ENCODE results near the gene SMAD5.
A peak's percentile ranks its signal among the peaks of the same experiment; 100 is the strongest.

The SMAD5 gene

DNA sequence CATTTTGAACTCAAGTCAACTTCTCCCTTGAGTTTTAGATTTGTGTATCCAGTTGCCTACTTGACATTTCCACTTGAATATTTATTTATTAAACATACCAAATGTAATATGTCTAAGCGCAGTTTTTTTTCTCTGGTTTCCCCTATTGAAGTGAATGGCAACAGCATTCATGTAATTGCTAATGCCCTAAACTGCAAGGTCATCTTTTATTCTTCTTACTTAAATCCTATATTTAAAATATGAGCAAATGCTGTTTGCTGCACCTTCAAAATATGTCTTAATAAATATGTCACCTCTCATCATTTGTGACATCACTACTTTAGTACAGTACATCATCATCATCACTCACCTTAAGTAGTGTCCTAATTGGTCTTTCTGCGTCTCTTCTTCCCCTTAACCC is 22.4 kb downstream of the SMAD5 start:
- no peaks in the 10 kb centered on the region for H3K9me3 ChIP-seq (ENCODE audit: control insufficient read depth, insufficient read depth, low read length)
- no peak overlapping the region for H3K4me3 ChIP-seq (ENCODE audit: low read length)
- peaks cover 6% of the 10 kb centered on the region; the same call in 1 of the 2 replicates for H3K36me3 ChIP-seq (ENCODE audit: control insufficient read depth, insufficient read depth, low read length)
- DNase-seq (ENCODE audit: low read depth, low spot score) = no peak
- WGBS (ENCODE audit: insufficient coverage, insufficient read length) = no CpG with 5 or more reads among the region's 2 CpGs
- no peaks in the 10 kb centered on the region for H3K4me1 ChIP-seq (ENCODE audit: control insufficient read depth, insufficient read depth, low read length)
- no peaks in the 10 kb centered on the region for H3K27me3 ChIP-seq (ENCODE audit: control insufficient read depth, insufficient read depth, low read length)
- H3K27ac ChIP-seq (ENCODE audit: low read length) = no peak overlapping the region

DNA sequence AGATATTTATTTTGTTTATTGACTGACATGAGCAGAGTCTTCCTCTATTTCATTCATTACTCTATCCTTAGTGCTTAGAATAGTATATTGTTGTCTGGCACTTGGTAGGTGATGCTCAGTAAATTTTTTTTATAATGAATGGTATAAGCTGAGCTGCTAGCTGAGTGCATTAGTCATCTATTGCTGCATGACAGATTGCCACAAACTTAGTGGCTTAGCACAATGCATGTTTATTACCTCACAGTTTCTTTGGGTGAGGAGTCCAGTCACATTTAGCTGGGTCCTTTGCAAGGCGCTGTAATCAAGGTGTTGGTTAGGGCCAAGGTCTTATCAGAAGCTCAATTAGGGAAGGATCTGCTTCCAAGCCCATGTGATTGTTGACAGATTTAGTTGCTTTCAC is 23.1 kb downstream of the SMAD5 start:
- Histone ChIP-seq H3K4me1 (ENCODE audit: control insufficient read depth, insufficient read depth, low read length) (no peaks in the 10 kb centered on the region), H3K27me3 (ENCODE audit: control insufficient read depth, insufficient read depth, low read length) (no peaks in the 10 kb centered on the region)

DNA sequence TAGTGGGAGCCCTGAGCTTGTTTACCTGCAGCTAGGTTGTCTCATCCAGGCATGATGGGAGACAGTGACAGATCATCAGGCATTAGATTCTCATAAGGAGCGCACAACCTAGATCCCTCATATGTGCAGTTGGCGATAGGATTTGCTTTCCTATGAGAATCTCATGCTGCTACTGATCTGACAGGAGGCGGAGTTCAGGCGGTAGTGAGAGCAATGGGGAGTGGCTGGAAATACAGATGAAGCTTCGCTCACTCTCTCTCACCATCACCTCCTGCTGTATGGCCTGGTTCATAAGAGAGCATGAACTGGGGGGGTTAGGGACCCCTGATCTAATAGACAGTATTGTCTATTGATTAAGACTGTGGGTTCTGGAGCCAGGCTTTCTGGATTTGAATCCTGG is 24.9 kb downstream of the SMAD5 start:
- no CpG with 5 or more reads among the region's 5 CpGs for WGBS (ENCODE audit: insufficient coverage, insufficient read length)
- no peak overlapping the region for H3K4me3 ChIP-seq (ENCODE audit: low read length)
- H3K27me3 ChIP-seq (ENCODE audit: control insufficient read depth, insufficient read depth, low read length) = no peaks in the 10 kb centered on the region
- no peak overlapping the region for H3K27ac ChIP-seq (ENCODE audit: low read length)
- H3K9me3 ChIP-seq (ENCODE audit: control insufficient read depth, insufficient read depth, low read length) = no peaks in the 10 kb centered on the region
- no peak for DNase-seq (ENCODE audit: low read depth, low spot score)
- H3K4me1 ChIP-seq (ENCODE audit: control insufficient read depth, insufficient read depth, low read length) = no peaks in the 10 kb centered on the region
- H3K36me3 ChIP-seq (ENCODE audit: control insufficient read depth, insufficient read depth, low read length) = peaks cover 6% of the 10 kb centered on the region; the same call in 1 of the 2 replicates

More for the DNA sequence above, 23.1 kb downstream of the SMAD5 start:
- Histone ChIP-seq H3K36me3 (ENCODE audit: control insufficient read depth, insufficient read depth, low read length) (peaks cover 6% of the 10 kb centered on the region; the same call in 1 of the 2 replicates), H3K4me3 (ENCODE audit: low read length) (no peak overlapping the region), H3K27ac (ENCODE audit: low read length) (no peak overlapping the region), H3K9me3 (ENCODE audit: control insufficient read depth, insufficient read depth, low read length) (no peaks in the 10 kb centered on the region)
- DNase-seq (ENCODE audit: low read depth, low spot score) = no peak
- no CpG with 5 or more reads among the region's 1 CpG for WGBS (ENCODE audit: insufficient coverage, insufficient read length)

DNA sequence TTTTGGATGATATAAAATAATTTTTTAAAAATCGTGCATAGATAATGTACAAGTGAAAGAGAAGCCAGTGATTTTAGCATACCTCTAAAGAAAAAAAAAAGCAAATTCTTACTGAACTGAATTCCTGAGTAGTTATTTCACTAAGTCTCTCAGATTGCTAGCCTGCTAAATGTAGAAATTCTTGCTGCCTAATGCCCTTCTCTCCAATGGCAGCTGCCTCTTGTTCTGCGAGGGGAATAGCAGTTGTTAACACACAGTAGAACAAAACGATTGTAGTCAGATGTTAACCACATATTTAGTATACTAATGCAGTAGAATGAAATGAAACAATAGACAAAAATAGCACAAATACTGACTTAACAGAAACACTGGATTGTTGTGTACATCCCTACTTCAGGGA is 26.8 kb downstream of the SMAD5 start:
- no peaks in the 10 kb centered on the region for H3K4me1 ChIP-seq (ENCODE audit: control insufficient read depth, insufficient read depth, low read length)
- WGBS (ENCODE audit: insufficient coverage, insufficient read length) = no CpG with 5 or more reads among the region's 3 CpGs
- no peaks in the 10 kb centered on the region for H3K9me3 ChIP-seq (ENCODE audit: control insufficient read depth, insufficient read depth, low read length)
- H3K27me3 ChIP-seq (ENCODE audit: control insufficient read depth, insufficient read depth, low read length) = no peaks in the 10 kb centered on the region
- no peak overlapping the region for H3K27ac ChIP-seq (ENCODE audit: low read length)
- H3K36me3 ChIP-seq (ENCODE audit: control insufficient read depth, insufficient read depth, low read length) = peaks cover 3% of the 10 kb centered on the region; the same call in 1 of the 2 replicates
- no peak overlapping the region for H3K4me3 ChIP-seq (ENCODE audit: low read length)
- no peak for DNase-seq (ENCODE audit: low read depth, low spot score)

DNA sequence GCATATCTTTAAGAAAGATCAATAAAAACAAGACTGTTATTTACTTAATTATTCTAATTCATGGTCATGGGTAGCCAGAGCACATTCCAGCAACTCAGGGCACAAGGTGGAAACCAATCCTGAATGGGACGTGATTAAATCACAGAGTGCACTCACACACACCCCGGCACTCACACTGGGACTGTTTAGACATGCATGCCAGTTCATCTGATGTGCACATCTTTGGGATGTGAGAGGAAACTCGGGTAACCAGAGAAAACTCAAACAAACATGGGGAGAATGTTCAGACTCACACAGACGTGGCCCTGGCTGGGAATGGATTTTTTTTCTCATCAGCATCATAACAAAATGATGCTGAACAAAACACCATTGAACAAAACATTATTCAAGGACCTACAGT is 29.4 kb downstream of the SMAD5 start:
- no peaks in the 10 kb centered on the region for H3K36me3 ChIP-seq (ENCODE audit: control insufficient read depth, insufficient read depth, low read length)
- no peaks in the 10 kb centered on the region for H3K4me1 ChIP-seq (ENCODE audit: control insufficient read depth, insufficient read depth, low read length)
- no peak overlapping the region for H3K4me3 ChIP-seq (ENCODE audit: low read length)
- WGBS (ENCODE audit: insufficient coverage, insufficient read length) = no CpG with 5 or more reads among the region's 4 CpGs
- H3K27me3 ChIP-seq (ENCODE audit: control insufficient read depth, insufficient read depth, low read length) = no peaks in the 10 kb centered on the region
- no peak overlapping the region for H3K27ac ChIP-seq (ENCODE audit: low read length)
- DNase-seq (ENCODE audit: low read depth, low spot score) = no peak
- H3K9me3 ChIP-seq (ENCODE audit: control insufficient read depth, insufficient read depth, low read length) = no peaks in the 10 kb centered on the region

DNA sequence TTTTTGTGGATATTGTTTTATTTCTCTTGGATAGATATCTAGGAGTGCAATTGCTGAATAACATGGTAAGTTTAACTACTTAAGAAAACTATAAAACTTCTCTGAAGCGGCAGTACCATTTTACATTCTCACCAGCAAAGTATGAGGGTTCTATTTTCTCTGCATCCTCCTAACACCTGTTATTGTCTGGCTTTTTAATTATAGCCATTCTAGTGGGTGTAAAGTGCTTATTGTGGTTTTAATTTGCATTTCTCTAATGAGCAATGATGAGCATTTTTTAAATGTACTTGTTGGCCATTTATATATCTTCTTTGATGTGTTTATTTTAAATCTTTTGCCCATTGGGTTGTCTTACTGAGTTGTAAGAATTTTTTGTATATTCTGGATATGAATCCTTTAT is 31.6 kb downstream of the SMAD5 start:
- Histone ChIP-seq H3K27me3 (ENCODE audit: control insufficient read depth, insufficient read depth, low read length) (no peaks in the 10 kb centered on the region), H3K4me1 (ENCODE audit: control insufficient read depth, insufficient read depth, low read length) (no peaks in the 10 kb centered on the region), H3K36me3 (ENCODE audit: control insufficient read depth, insufficient read depth, low read length) (no peaks in the 10 kb centered on the region), H3K4me3 (ENCODE audit: low read length) (no peak overlapping the region), H3K27ac (ENCODE audit: low read length) (no peak overlapping the region), H3K9me3 (ENCODE audit: control insufficient read depth, insufficient read depth, low read length) (no peaks in the 10 kb centered on the region)
- DNase-seq (ENCODE audit: low read depth, low spot score) = no peak
- no CpG with 5 or more reads among the region's 1 CpG for WGBS (ENCODE audit: insufficient coverage, insufficient read length)

DNA sequence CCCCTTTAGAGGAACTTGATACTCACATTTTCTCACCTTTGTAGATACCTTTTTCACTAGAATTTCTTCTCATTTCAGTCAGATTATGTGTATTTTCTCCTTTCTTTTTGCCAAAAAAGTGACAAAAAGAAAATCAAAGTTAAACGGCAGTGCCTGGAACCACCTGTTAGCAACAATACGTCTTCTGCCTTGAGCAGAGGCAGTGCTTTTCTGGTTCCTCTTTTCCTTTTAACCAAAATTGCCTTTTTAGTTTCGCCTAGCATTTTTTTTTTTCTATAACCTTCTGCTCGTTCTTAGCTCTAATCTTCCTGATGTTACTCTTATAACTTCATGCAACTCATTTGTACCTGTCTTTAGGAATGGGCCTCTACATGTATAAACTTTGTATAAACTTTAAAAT is 34.3 kb downstream of the SMAD5 start:
- Histone ChIP-seq H3K27me3 (ENCODE audit: control insufficient read depth, insufficient read depth, low read length) (no peaks in the 10 kb centered on the region), H3K27ac (ENCODE audit: low read length) (no peak overlapping the region), H3K4me1 (ENCODE audit: control insufficient read depth, insufficient read depth, low read length) (no peaks in the 10 kb centered on the region), H3K4me3 (ENCODE audit: low read length) (no peak overlapping the region), H3K36me3 (ENCODE audit: control insufficient read depth, insufficient read depth, low read length) (no peaks in the 10 kb centered on the region), H3K9me3 (ENCODE audit: control insufficient read depth, insufficient read depth, low read length) (no peaks in the 10 kb centered on the region)
- no CpG with 5 or more reads among the region's 4 CpGs for WGBS (ENCODE audit: insufficient coverage, insufficient read length)
- DNase-seq (ENCODE audit: low read depth, low spot score) = no peak

DNA sequence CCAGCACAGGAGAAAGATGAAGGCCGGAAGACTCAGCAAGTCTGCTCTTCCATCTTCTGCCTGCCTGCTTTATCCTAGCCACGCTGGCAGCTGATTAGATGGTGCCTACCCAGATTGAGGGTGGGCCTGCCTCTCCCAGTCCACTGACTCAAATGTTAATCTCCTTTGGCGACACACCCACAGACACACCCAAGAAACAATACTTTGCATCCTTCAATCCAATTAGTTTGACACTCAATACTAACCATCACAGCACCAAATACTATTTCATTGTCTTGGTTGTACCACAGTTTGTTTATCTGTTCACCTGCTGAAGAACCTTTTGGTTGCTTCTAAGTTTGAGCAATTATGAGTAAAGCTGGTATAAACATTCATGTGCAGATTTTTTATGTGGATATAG is 36.6 kb downstream of the SMAD5 start:
- H3K27ac ChIP-seq (ENCODE audit: low read length) = no peak overlapping the region
- no peaks in the 10 kb centered on the region for H3K9me3 ChIP-seq (ENCODE audit: control insufficient read depth, insufficient read depth, low read length)
- no peaks in the 10 kb centered on the region for H3K27me3 ChIP-seq (ENCODE audit: control insufficient read depth, insufficient read depth, low read length)
- H3K36me3 ChIP-seq (ENCODE audit: control insufficient read depth, insufficient read depth, low read length) = peaks cover under 1% of the 10 kb centered on the region; the same call in 1 of the 2 replicates
- WGBS (ENCODE audit: insufficient coverage, insufficient read length) = no CpG with 5 or more reads among the region's 3 CpGs
- H3K4me3 ChIP-seq (ENCODE audit: low read length) = no peak overlapping the region
- H3K4me1 ChIP-seq (ENCODE audit: control insufficient read depth, insufficient read depth, low read length) = no peaks in the 10 kb centered on the region
- DNase-seq (ENCODE audit: low read depth, low spot score) = no peak

DNA sequence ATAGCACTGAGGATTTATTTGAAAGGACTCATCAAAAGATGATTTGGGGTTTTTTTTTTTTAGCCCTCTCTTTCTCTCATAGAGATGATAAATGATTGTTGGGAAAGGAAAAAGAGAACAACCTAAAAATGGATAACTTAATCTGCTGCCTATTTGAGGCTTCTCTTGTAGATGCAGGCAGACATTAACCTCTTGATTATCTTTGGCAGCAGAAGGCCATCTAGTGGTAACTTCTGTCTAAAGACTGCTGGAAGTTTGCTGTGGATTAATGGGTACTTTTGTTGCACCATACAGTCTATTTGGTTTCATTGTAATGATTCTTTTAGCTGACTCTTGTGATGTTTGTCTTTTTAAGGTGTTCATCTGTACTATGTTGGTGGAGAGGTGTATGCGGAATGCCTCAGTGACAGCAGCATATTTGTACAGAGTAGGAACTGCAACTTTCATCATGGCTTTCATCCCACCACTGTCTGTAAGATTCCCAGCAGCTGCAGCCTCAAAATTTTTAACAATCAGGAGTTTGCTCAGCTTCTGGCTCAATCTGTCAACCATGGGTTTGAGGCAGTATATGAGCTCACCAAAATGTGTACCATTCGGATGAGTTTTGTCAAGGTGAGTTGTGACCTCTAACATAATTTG is 41.5 kb downstream of the SMAD5 start:
- H3K4me3 ChIP-seq (ENCODE audit: low read length) = no peak overlapping the region
- H3K27me3 ChIP-seq (ENCODE audit: control insufficient read depth, insufficient read depth, low read length) = no peaks in the 10 kb centered on the region
- no CpG with 5 or more reads among the region's 2 CpGs for WGBS (ENCODE audit: insufficient coverage, insufficient read length)
- peaks cover 3% of the 10 kb centered on the region; the same call in 1 of the 2 replicates for H3K36me3 ChIP-seq (ENCODE audit: control insufficient read depth, insufficient read depth, low read length)
- no peaks in the 10 kb centered on the region for H3K4me1 ChIP-seq (ENCODE audit: control insufficient read depth, insufficient read depth, low read length)
- H3K27ac ChIP-seq (ENCODE audit: low read length) = no peak overlapping the region
- no peaks in the 10 kb centered on the region for H3K9me3 ChIP-seq (ENCODE audit: control insufficient read depth, insufficient read depth, low read length)
- peak; percentile 9 for DNase-seq (ENCODE audit: low read depth, low spot score)

DNA sequence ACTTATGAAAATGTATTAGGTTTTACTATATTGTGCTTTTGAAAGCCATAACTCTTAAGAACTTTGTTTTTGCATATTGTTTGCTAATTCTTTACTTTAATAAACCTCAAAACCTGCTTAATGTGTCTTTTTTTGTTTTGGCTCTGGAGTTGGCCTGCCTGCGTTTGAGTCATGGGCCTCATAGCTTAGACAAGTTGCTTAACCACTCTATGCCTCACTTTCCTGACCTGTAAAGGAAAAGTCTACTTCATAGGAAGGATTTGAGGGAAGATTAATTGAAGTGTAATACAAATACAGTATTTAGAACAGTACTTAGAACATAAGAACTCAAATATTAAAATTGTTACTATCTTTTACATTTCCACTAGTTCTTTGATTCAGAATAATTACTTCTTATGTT is 50.0 kb downstream of the SMAD5 start:
- H3K9me3 ChIP-seq (ENCODE audit: control insufficient read depth, insufficient read depth, low read length) = no peaks in the 10 kb centered on the region
- no peak for DNase-seq (ENCODE audit: low read depth, low spot score)
- no peaks in the 10 kb centered on the region for H3K27me3 ChIP-seq (ENCODE audit: control insufficient read depth, insufficient read depth, low read length)
- WGBS (ENCODE audit: insufficient coverage, insufficient read length) = no CpG with 5 or more reads among the region's 1 CpG
- no peak overlapping the region for H3K4me3 ChIP-seq (ENCODE audit: low read length)
- no peaks in the 10 kb centered on the region for H3K4me1 ChIP-seq (ENCODE audit: control insufficient read depth, insufficient read depth, low read length)
- H3K27ac ChIP-seq (ENCODE audit: low read length) = no peak overlapping the region
- H3K36me3 ChIP-seq (ENCODE audit: control insufficient read depth, insufficient read depth, low read length) = no peaks in the 10 kb centered on the region

DNA sequence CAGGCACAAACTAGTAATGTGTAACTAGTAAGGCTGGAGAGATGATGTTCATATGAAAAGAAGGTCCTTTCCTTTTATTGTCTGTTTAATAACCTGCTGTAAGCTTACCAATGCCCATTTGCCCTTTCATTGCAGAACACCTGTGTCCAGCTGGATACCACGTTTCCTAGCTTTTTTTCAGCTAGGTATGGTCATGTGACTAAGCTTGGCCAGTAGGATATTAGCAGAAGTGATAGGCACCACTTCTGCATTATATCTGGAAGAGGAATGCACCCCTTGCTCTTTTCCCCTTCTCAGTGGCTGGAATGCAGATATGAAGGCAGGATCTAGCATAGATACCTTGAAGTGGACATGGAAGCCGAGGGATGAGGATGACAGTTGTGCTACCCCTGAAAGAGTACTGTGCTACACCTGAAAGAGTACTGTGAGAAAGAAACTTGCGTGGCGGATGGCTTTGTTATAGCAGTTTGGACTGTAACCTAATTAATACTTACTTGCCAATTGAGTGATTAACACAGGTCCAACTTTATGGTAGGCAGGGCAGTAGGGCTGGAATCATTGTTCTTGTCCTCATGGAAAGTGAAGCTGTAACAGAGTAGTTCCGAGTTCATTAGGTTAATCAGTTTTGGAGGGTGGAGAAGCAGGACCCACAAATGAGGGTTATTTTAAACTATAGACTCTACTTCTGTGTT is 53.5 kb downstream of the SMAD5 start:
- H3K4me3 ChIP-seq (ENCODE audit: low read length) = no peak overlapping the region
- WGBS (ENCODE audit: insufficient coverage, insufficient read length) = no CpG with 5 or more reads among the region's 5 CpGs
- no peak for DNase-seq (ENCODE audit: low read depth, low spot score)
- no peaks in the 10 kb centered on the region for H3K9me3 ChIP-seq (ENCODE audit: control insufficient read depth, insufficient read depth, low read length)
- H3K27ac ChIP-seq (ENCODE audit: low read length) = no peak overlapping the region
- no peaks in the 10 kb centered on the region for H3K4me1 ChIP-seq (ENCODE audit: control insufficient read depth, insufficient read depth, low read length)
- H3K36me3 ChIP-seq (ENCODE audit: control insufficient read depth, insufficient read depth, low read length) = no peaks in the 10 kb centered on the region
- H3K27me3 ChIP-seq (ENCODE audit: control insufficient read depth, insufficient read depth, low read length) = peaks cover 10% of the 10 kb centered on the region; the same call in 1 of the 2 replicates
